Tibial nerve (tissue), 4 donors: ENCODE measurements around the gene ZNF366. TPM values are rescaled to one million over a fixed set of nuclear protein-coding genes. Genes with fewer than 3 reads are reported as not detected.

ENCODE experiments used
- DNase-seq, 2 donors: peaks; one replicate each; pipeline ENCODE4 v3.0.0-alpha.2; 2019; ENCODE audit warnings: low spot score in 2 of 2
- H3K27ac ChIP-seq, 4 donors: fragments of 200-600 bp; sonication (generic) in 3 of 4; one replicate each; pipeline ENCODE4 v1.5.1; 2017 to 2019; ENCODE audit warnings: mild to moderate bottlenecking in 1 of 4
- H3K27me3 ChIP-seq, 2 donors: fragments of 200-600 bp; sonication (generic) in 1 of 2; one replicate each; pipeline versions ENCODE4 v1.5.1 to v1.6.0; 2017 to 2019
- H3K36me3 ChIP-seq, 3 donors: fragments of 200-600 bp; sonication (generic); one replicate each; pipeline ENCODE4 v1.5.1; 2018 to 2019
- H3K4me1 ChIP-seq, 4 donors: fragments of 200-600 bp; sonication (generic) in 3 of 4; one replicate each; pipeline ENCODE4 v1.5.1; 2017 to 2019
- H3K4me3 ChIP-seq, 4 donors: fragments of 200-600 bp; sonication (generic) in 3 of 4; one replicate each; pipeline ENCODE4 v1.5.1; 2017 to 2019; ENCODE audit warnings: mild to moderate bottlenecking in 1 of 4, moderate library complexity in 1 of 4
- H3K9me3 ChIP-seq, 4 donors: fragments of 200-600 bp; sonication (generic) in 3 of 4; one replicate each; pipeline ENCODE4 v1.5.1; 2017 to 2019
- EP300 ChIP-seq, 2 donors: sonication (generic); formaldehyde crosslinking; IDR thresholded peaks; one replicate each; pipeline ENCODE4 v1.6.1; 2017; ENCODE audit warnings: antibody characterized with exemption in 2 of 2, mild to moderate bottlenecking in 1 of 2
- POLR2A ChIP-seq, 2 donors: fragments of 450-650 bp; IDR thresholded peaks; one replicate each; pipeline ENCODE4 v1.6.1; 2017; ENCODE audit warnings: antibody characterized with exemption in 2 of 2, mild to moderate bottlenecking in 2 of 2, moderate library complexity in 2 of 2
- WGBS, 2 donors: methylation state at CpG; one replicate each; pipeline ENCODE4 v1.1.5; 2018; 5-methylcytosine and 5-hydroxymethylcytosine counted together
- total RNA-seq, 4 donors: library from RNA; depleted of rRNA; stranded (reverse); fragments of >200 nt; gene quantifications; one replicate each; pipeline ENCODE4 v1.1.0, GENCODE V29; 2016
- TF ChIP-seq, protein P1 (sequence below), 5 experiments: fragments of 200-600 bp in 3 of 5; fragments of 450-650 bp in 2 of 5; sonication (generic) in 3 of 5; IDR thresholded peaks; one replicate each; pipeline ENCODE4 v1.5.1; 2016 to 2019; ENCODE audit warnings: antibody characterized with exemption in 5 of 5, mild to moderate bottlenecking in 3 of 5, moderate library complexity in 2 of 5

The ZNF366 gene
- total RNA-seq, 4 donors from 2014 or later: 3.3 to 10.6 (median 5.2) TPM

- Histone ChIP-seq H3K4me3 (no peak overlapping the region), H3K27me3 (no peaks in the 10 kb centered on the region), H3K4me1 (no peaks in the 10 kb centered on the region), H3K27ac (peak overlapping the region in 1 of 4 donors; percentile 41), H3K9me3 (no peaks in the 10 kb centered on the region), H3K36me3 (no peaks in the 10 kb centered on the region)
- no peak for DNase-seq
- WGBS, 2 donors: 87 to 90% methylated on average over 2 of the region's 2 CpGs
- no peak for TF ChIP-seq POLR2A (IDR thresholded peaks at IDR 0.05)
- TF ChIP-seq, protein P1, sequence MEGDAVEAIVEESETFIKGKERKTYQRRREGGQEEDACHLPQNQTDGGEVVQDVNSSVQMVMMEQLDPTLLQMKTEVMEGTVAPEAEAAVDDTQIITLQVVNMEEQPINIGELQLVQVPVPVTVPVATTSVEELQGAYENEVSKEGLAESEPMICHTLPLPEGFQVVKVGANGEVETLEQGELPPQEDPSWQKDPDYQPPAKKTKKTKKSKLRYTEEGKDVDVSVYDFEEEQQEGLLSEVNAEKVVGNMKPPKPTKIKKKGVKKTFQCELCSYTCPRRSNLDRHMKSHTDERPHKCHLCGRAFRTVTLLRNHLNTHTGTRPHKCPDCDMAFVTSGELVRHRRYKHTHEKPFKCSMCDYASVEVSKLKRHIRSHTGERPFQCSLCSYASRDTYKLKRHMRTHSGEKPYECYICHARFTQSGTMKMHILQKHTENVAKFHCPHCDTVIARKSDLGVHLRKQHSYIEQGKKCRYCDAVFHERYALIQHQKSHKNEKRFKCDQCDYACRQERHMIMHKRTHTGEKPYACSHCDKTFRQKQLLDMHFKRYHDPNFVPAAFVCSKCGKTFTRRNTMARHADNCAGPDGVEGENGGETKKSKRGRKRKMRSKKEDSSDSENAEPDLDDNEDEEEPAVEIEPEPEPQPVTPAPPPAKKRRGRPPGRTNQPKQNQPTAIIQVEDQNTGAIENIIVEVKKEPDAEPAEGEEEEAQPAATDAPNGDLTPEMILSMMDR (IDR thresholded peaks at IDR 0.05): no peak
- no peak for TF ChIP-seq EP300 (IDR thresholded peaks at IDR 0.05)
Measured at GRCh38 chr5:72487177-72487576, 20.0 kb downstream of the ZNF366 start.

DNA sequence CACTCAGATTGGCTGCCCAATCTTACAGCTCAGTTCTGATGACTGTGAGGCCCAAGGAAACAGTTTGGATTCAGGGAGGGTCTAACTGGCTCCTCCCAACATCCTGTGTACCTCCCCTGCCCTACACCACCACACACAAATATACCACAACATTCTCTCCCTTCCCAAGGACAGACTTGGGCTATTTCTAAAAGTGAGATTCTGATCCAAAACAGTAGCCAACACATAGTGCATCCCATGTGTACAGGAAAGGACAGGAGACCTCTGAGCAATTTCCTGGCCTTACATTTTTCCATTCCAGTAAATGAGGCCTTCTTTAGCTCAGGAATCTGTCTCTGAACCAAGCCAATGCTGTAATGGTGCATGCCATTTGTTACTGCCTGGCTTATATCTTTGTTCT is 20.8 kb downstream of the ZNF366 start:
- TF ChIP-seq POLR2A (IDR thresholded peaks at IDR 0.05): no peak
- no peaks in the 10 kb centered on the region for H3K4me1 ChIP-seq
- H3K9me3 ChIP-seq: no peaks in the 10 kb centered on the region
- H3K27ac ChIP-seq: peak overlapping the region in 1 of 4 donors; percentile 41
- no peaks in the 10 kb centered on the region for H3K27me3 ChIP-seq
- no peak for DNase-seq
- H3K4me3 ChIP-seq: no peak overlapping the region
- no peaks in the 10 kb centered on the region for H3K36me3 ChIP-seq

- no peaks in the 10 kb centered on the region for H3K27me3 ChIP-seq
- H3K4me1 ChIP-seq: no peaks in the 10 kb centered on the region
- 89% methylated on average over 6 of the region's 6 CpGs for WGBS, 2 donors
- no peaks in the 10 kb centered on the region for H3K36me3 ChIP-seq
- TF ChIP-seq EP300 (IDR thresholded peaks at IDR 0.05) (no peak), POLR2A (IDR thresholded peaks at IDR 0.05) (no peak)
- TF ChIP-seq, protein P1 (IDR thresholded peaks at IDR 0.05): no peak
- no peak overlapping the region for H3K4me3 ChIP-seq
- H3K9me3 ChIP-seq: no peaks in the 10 kb centered on the region
- no peak overlapping the region for H3K27ac ChIP-seq
- DNase-seq: no peak
Measured at GRCh38 chr5:72485430-72485974, 21.7 kb downstream of the ZNF366 start.

DNA sequence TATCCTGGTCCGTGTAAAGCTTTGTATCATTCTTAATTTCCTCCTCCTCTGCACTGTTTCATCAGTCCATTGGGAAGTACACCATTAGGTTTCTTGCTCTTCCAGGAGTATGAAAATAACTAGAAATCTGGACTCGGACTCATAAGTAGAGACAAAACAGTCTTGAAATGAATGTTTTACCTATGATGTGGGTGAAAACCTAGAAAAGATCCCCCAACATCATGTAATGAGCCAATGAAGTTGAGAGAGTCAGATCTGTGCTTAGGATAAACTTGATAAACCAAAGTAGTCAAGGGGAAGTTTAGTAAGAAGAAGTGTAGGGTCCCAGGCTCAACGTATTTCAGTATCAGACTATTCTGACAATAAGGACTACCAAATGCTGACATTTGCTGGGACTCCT is 25.2 kb downstream of the ZNF366 start:
- DNase-seq: no peak
- H3K36me3 ChIP-seq: no peaks in the 10 kb centered on the region
- no peak overlapping the region for H3K4me3 ChIP-seq
- no peaks in the 10 kb centered on the region for H3K9me3 ChIP-seq
- H3K4me1 ChIP-seq: no peaks in the 10 kb centered on the region
- no peaks in the 10 kb centered on the region for H3K27me3 ChIP-seq
- 82 to 86% methylated on average over 3 of the region's 3 CpGs for WGBS, 2 donors
- no peak overlapping the region for H3K27ac ChIP-seq
- no peak for TF ChIP-seq POLR2A (IDR thresholded peaks at IDR 0.05)

- Histone ChIP-seq H3K4me3 (no peak overlapping the region), H3K27ac (no peak overlapping the region), H3K4me1 (no peaks in the 10 kb centered on the region), H3K9me3 (no peaks in the 10 kb centered on the region), H3K27me3 (no peaks in the 10 kb centered on the region), H3K36me3 (no peaks in the 10 kb centered on the region)
- TF ChIP-seq, protein P1 (IDR thresholded peaks at IDR 0.05): no peak
- TF ChIP-seq POLR2A (IDR thresholded peaks at IDR 0.05): no peak
- no peak for TF ChIP-seq EP300 (IDR thresholded peaks at IDR 0.05)
- DNase-seq: no peak
- 81 to 86% methylated on average over 9 of the region's 9 CpGs for WGBS, 2 donors
Measured at GRCh38 chr5:72480841-72481240, 26.4 kb downstream of the ZNF366 start.

GRCh38 chr5:72479921-72480320 is 27.3 kb downstream of the ZNF366 start:
- Histone ChIP-seq H3K27me3 (no peaks in the 10 kb centered on the region), H3K4me3 (no peak overlapping the region), H3K9me3 (no peaks in the 10 kb centered on the region), H3K27ac (no peak overlapping the region), H3K36me3 (no peaks in the 10 kb centered on the region), H3K4me1 (no peaks in the 10 kb centered on the region)
- 65 to 79% methylated on average over 1 of the region's 1 CpG for WGBS, 2 donors
- no peak for TF ChIP-seq EP300 (IDR thresholded peaks at IDR 0.05)
- TF ChIP-seq, protein P1 (IDR thresholded peaks at IDR 0.05): no peak
- no peak for DNase-seq
